Fibroblast of the aortic adventitia (primary cell): Measurements from ENCODE around the gene TPGS1. TPM values are rescaled to one million over a fixed set of nuclear protein-coding genes. Genes with fewer than 3 reads are reported as not detected.

ENCODE experiments used
- DNase-seq: peaks from one replicate; pipeline ENCODE4 v3.0.0-alpha.2; 2010; ENCODE audit warnings: low read depth
- H3K4me3 ChIP-seq: 2 replicates; pipeline ENCODE4 v1.5.1; 2011; ENCODE audit warnings: low read depth, mild to moderate bottlenecking, control low read depth, low read length, moderate library complexity
- CTCF ChIP-seq: IDR thresholded peaks from 2 replicates; pipeline ENCODE4 v1.5.1; 2011; ENCODE audit warnings: mild to moderate bottlenecking, low read length, control low read depth, inconsistent platforms; ENCODE audit not compliant: insufficient read depth
- total RNA-seq: library from RNA; depleted of rRNA; stranded (reverse); fragments of >200 nt; gene quantifications from 2 replicates; pipeline ENCODE4 v1.2.3, GENCODE V29; 2012; ENCODE audit warnings: low replicate concordance

The TPGS1 gene
- total RNA-seq, 1 donor: 25.2 TPM

DNA sequence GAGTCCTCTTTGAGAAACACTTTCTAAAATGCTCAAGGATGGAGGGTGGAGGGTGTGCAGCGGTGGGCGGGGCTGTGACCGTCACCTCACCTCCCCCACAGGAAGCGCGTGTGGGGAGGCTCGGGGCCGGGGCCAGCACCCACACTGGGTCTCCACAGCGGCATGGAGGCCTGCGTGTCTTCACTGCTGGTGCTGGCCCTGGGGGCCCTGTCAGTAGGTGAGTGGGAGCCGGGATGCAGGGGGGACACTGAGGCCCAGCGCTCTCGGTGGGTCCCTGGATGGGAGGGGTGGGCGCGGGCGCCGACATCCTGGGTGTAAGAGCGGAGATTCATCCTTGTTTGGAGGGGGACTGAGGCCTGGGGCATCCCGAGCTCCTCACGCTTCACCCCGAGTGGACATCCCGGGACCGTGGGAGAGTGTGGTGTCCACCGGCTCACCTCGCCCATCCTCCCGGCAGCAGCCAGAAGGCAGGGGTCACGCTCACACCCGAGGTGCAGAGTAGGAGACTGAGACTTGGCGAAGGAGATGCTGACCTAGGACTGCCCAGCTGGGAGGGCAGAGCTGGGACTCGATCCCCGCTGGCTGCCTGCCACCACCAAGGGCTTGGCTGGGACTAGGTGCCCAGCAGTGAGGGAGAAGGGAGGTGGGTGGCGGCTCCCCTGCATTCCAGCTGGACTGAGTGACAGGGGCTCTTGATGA, 36.8 kb downstream of the TPGS1 start, which contains the start of gene GZMM:
TSS of gene GZMM (plus strand) at position 144 of the 699 bp plus-strand sequence. CDS start at position 163, 19 bp downstream.
- no peak for TF ChIP-seq CTCF

DNA sequence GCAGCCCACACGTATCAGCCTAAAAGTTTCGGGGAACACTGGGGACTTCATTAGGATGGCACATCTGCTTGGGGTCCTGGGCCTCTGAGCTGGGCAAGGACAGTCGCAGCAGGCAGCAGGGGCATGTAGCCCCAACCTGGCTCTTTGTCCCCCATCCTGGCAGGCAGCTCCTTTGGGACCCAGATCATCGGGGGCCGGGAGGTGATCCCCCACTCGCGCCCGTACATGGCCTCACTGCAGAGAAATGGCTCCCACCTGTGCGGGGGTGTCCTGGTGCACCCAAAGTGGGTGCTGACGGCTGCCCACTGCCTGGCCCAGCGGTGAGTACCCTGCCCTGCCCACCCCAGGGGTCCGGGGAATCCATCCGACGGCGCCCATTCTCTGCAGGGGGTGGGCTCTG, 39.8 kb downstream of the TPGS1 start:
- TF ChIP-seq CTCF: no peak
- DNase-seq: no peak

More for the DNA sequence above, 36.8 kb downstream of the TPGS1 start, which contains the start of gene GZMM:
- DNase-seq: no peak
- no peak within 1 kb of the TSS for H3K4me3 ChIP-seq

DNA sequence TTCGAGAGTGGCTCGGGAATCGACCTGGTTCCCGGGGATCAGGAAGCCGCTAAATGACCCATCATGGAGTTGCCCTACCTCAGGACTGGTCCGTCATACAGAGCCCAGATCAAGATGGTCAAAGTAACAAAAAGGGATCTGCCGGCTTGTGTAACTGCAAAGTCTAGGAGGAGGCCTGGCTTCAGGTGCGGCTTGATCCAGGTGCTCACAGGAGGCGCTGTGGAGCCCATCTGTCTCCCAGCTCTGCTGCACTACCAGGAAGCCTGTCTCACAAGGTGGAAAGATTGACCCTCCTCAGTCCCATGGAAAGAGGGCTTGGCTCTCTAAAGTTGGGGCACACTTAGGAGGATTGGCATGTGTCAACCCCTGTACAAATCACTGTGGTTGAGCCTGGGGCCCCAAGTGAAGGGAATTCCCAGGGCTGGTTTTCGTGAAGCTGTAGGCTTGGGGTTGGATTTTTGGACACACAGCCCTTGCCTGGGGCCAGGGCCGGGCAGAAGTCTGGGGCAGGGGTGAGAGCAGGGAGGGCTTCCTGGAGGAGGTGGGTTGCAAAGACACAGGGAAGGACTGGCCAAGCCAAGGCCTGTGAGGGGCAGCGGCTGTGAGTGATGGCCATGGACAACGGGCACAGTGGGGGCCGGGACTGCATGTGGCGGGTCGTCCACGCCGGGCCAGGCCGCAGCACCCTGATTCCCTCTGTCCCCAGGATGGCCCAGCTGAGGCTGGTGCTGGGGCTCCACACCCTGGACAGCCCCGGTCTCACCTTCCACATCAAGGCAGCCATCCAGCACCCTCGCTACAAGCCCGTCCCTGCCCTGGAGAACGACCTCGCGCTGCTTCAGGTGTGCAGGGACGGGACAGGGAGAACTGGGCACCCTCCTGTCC, 40.8 kb downstream of the TPGS1 start:
- TF ChIP-seq CTCF: no peak
- no peak overlapping the region for H3K4me3 ChIP-seq
- no peak for DNase-seq

More for the DNA sequence above, 39.8 kb downstream of the TPGS1 start:
- no peak overlapping the region for H3K4me3 ChIP-seq

DNA sequence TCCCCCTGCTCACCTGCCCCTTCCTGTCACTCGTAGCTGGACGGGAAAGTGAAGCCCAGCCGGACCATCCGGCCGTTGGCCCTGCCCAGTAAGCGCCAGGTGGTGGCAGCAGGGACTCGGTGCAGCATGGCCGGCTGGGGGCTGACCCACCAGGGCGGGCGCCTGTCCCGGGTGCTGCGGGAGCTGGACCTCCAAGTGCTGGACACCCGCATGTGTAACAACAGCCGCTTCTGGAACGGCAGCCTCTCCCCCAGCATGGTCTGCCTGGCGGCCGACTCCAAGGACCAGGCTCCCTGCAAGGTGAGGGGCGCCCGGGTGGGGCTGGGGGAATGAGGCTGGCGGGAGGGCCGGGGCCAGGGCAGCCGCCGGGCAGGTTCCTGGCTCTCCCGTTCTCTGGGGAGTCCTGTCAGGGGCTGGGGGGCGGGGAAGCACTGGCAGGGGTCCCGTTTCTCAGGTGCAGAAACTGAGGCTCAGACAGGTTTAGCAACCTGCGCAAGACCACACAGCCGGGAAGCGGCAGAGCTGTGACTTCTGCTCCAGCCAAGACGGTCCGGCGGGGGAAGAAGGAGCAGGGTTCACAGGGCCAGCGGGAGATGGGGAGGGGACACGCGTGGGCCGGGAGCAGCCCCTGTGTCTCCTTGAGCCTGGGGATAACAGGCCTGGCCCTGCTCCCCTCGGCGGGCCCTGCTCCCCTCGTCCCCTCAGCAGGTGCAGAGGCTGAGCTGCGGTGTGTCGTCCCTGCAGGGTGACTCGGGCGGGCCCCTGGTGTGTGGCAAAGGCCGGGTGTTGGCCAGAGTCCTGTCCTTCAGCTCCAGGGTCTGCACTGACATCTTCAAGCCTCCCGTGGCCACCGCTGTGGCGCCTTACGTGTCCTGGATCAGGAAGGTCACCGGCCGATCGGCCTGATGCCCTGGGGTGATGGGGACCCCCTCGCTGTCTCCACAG, 41.9 kb downstream of the TPGS1 start:
- DNase-seq: no peak
- H3K4me3 ChIP-seq: no peak overlapping the region
- no peak for TF ChIP-seq CTCF

DNA sequence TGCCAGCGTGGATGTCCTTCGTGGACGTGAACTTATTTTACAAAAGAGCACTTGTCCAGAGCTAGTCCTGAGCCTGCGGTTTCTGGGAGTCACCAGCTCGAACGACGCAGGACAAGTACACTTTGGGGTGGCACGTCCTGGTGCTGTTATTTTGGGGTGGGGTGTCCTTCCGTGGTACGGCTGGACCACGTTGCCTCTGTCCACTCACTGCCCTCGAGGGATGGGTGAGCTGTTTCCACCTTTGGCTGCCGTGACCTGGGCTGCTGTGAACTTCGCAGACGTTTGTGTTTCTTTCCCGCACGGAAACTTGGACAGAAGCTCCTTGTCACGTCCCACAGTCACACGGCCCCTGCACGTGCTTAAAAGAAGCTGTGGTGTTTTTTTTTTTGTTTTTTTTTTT, 47.5 kb downstream of the TPGS1 start:
- no peak overlapping the region for H3K4me3 ChIP-seq
- TF ChIP-seq CTCF: no peak
- no peak for DNase-seq

DNA sequence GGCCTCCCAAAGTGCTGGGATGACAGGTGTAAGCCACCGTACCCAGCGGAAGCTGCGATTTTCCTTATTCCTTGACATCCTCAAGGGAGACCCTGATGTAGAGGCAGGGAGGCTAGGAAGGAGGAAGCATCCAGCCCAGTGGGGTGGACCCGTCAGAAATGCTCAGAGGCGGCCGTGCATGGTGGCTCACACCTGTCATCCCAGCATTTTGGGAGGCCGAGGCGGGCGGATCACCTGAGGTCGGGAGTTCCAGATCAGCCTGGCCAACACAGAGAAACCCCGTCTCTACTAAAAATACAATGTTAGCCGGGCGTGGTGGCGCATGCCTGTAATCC, 48.1 kb downstream of the TPGS1 start:
- no peak for TF ChIP-seq CTCF

More for the DNA sequence above, 48.1 kb downstream of the TPGS1 start:
- H3K4me3 ChIP-seq: no peak overlapping the region
- DNase-seq: no peak
